Stimulated activated CD8-positive, alpha-beta memory T cell treated with anti-CD3 and anti-CD28 coated beads, Interleukin-12 subunit alpha, Interleukin-12 subunit beta, amount 100 ng/mL, for 4 hours (primary cell): ENCODE measurements around the gene DLX1.
"Not testable (repeated sequence)": the region's sequence is repeated elsewhere in the genome, so short reads cannot be mapped to it uniquely, and the experiment has no call there.

Source experiments
- DNase-seq: peaks from one replicate; pipeline ENCODE4 v3.0.0-alpha.2; 2020; ENCODE audit warnings: low read depth

The DLX1 gene

GRCh38 chr2:172114579-172114978 lies 29.3 kb downstream of the DLX1 start:
- no peak for DNase-seq

DNA sequence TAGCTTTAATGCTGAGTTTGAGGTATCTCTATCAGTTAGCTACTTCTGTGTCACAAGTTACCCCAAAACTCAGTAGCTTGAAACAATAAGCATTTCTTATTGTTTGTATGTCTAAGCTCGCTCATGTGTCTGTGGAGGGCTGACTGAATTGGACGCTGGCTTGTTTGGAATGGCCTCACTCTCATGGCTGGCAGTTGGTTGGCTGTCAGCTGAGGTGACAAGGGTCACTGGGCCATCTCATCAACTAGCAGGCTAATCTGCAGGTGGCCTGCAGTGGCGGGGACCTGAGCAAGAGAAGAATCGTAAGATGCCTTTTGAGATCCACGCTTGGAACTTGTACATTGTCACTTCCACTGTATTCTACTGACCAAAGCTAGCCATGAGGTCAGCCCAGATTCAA lies 30.8 kb downstream of the DLX1 start:
- no peak for DNase-seq

GRCh38 chr2:172119089-172119488 lies 33.8 kb downstream of the DLX1 start:
- no peak for DNase-seq

- no peak for DNase-seq
Measured at GRCh38 chr2:172120118-172120517, 34.8 kb downstream of the DLX1 start.

GRCh38 chr2:172128484-172128883 lies 43.2 kb downstream of the DLX1 start:
- DNase-seq, result no peak

DNA sequence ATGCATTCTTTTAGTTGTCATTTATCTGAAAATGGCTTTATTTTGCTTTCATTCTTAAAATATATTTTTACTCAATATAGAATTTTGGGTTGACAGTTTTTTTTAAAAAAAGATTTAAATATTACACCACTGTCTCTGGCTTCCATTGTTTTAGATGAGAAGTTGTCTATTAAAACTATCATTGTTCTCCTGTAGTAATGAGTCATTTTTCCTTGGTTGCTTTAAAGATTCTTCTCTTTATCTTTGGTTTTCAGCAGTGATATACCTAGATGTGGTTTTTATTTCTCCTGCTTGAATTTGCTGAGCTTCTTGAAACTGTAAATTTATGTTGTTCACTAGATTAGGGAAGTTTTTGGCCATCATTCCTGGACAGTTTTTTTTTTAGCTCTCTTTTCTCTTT lies 44.1 kb downstream of the DLX1 start:
- DNase-seq, result no peak

GRCh38 chr2:172131713-172132555 lies 46.6 kb downstream of the DLX1 start:
- DNase-seq, result no peak

DNA sequence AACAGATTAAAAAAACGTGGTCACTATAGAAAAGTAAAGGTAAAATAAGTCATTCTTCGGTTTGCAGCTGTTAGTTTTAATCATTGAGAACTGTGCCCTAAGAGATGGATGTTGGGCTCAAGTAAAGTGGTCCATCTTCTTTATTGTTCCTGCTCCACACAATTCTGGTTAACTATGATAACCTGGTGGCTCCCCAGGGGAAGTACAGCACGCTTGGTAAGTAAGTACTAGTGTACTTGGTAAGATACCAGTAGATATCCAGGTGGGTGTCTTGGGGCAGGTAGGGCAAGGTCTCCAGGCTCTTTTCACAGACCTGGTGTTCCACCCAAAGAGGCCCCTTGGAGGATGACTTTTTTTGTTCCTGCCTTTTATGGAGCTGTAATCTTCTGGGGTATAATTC lies 49.0 kb downstream of the DLX1 start:
- no peak for DNase-seq

DNA sequence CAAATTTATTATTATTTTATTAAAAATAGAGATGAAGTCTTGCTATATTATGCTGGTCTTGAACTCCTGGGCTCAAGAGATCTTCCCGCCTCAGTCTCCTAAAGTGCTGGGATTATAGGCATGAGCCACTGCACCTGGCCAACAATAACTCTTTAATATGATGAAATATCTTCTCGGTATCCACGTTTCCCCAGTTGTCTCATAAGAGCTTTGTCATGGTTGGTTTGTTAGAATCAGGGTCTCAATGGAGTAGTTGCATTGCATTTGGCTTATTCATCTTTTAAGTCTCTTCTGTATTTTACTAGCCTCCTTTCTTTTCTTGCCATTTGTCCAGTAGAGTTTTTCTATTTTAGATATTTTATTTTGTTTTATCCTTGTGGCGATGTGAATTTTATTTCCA lies 50.1 kb downstream of the DLX1 start:
- DNase-seq, result no peak

- no peak for DNase-seq
Measured at GRCh38 chr2:172137109-172137508, 51.8 kb downstream of the DLX1 start.

DNA sequence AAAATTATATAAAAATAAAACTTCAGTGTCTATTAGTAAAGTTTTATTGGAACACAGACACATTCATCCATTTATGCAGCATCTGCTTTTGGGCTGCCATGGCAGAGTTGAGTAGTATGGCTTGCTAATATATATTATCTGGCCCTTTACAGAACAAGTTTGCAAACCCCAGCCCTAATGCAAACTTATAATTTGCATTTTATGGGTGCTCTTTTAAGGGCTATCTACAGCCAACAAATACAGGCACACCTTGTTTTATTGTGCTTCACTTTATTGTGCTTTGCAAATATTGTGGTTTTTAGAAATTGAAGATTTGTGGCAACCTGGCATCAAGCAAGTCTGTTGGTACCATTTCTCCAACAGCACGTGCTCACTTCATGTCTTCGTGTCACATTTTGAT lies 52.6 kb downstream of the DLX1 start:
- DNase-seq, result no peak

DNA sequence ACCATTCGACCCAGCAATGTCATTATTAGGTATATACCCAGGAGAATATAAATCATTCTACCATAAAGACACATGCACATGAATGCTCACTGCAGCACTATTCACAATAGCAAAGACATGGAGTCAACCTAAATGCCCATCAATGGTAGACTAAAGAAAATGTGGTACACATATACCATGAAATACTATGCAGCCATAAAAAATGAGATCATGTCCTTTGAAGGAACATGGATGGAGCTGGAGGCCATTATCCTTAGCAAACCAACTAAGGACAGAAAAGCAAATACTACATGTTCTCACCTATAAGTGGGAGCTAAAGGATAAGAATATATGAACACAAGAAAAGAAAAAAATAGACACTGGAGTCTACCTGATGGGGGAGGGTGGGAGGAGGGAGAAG lies 53.4 kb downstream of the DLX1 start:
- not testable (repeated sequence) for DNase-seq
